CD4-positive, CD25-positive, alpha-beta regulatory T cell (primary cell): ENCODE data around the gene COL17A1. TPM values are rescaled to one million over a fixed set of nuclear protein-coding genes. Genes with fewer than 3 reads are reported as not detected.

Source experiments
- ATAC-seq, 2 donors: fragments of 150-1000 bp; cut with Tn5 transposase; one replicate each; pipeline ENCODE4 v1.10.0; 2021; ENCODE audit warnings: low read depth in 2 of 2, moderate number of reproducible peaks in 2 of 2, moderate library complexity in 1 of 2
- DNase-seq, 3 donors: peaks; one replicate each; pipeline versions ENCODE4 v3.0.0 to v3.0.0-alpha.2; 2012 to 2022; ENCODE audit warnings: mixed read lengths in 1 of 3
- H3K27ac ChIP-seq: one replicate; pipeline ENCODE4 v1.7.0; 2013; ENCODE audit warnings: mild to moderate bottlenecking, low read length; ENCODE audit not compliant: insufficient read depth, poor library complexity, severe bottlenecking
- H3K27me3 ChIP-seq: one replicate; pipeline ENCODE4 v1.7.0; 2013; ENCODE audit warnings: low read length; ENCODE audit not compliant: control insufficient read depth, insufficient read depth
- H3K36me3 ChIP-seq: one replicate; pipeline ENCODE4 v1.7.0; 2013; ENCODE audit warnings: mild to moderate bottlenecking, low read length, moderate library complexity; ENCODE audit not compliant: control insufficient read depth, insufficient read depth
- H3K4me1 ChIP-seq: 2 replicates; pipeline ENCODE4 v1.7.0; 2013; ENCODE audit warnings: mild to moderate bottlenecking, low read length; ENCODE audit not compliant: insufficient read depth, control insufficient read depth, poor library complexity, severe bottlenecking
- H3K4me3 ChIP-seq: one replicate; pipeline ENCODE4 v1.7.0; 2013; ENCODE audit warnings: low read depth, mild to moderate bottlenecking, low read length, moderate library complexity
- H3K9me3 ChIP-seq, 2 experiments: 1 replicate in 1 of 2; 2 replicates in 1 of 2; pipeline ENCODE4 v1.7.0; 2013; ENCODE audit warnings: low read length in 2 of 2, mild to moderate bottlenecking in 1 of 2, moderate library complexity in 1 of 2; ENCODE audit not compliant: control insufficient read depth in 2 of 2
- H3K27ac Mint-ChIP-seq, 3 donors: one replicate each; pipeline ENCODE4 v1.8.0; 2020 to 2022; ENCODE audit warnings: mild to moderate bottlenecking in 3 of 3, mixed read lengths in 3 of 3, moderate library complexity in 2 of 3
- H3K27me3 Mint-ChIP-seq: one replicate; pipeline ENCODE4 v1.8.0; 2022; ENCODE audit warnings: mild to moderate bottlenecking, mixed read lengths
- H3K36me3 Mint-ChIP-seq: one replicate; pipeline ENCODE4 v1.8.0; 2020; ENCODE audit warnings: mixed read lengths
- H3K4me1 Mint-ChIP-seq, 4 donors: one replicate each; pipeline ENCODE4 v1.8.0; 2020 to 2022; ENCODE audit warnings: mixed read lengths in 4 of 4, mild to moderate bottlenecking in 1 of 4
- H3K4me3 Mint-ChIP-seq, 4 donors: one replicate each; pipeline ENCODE4 v1.8.0; 2020 to 2022; ENCODE audit warnings: mild to moderate bottlenecking in 4 of 4, mixed read lengths in 4 of 4, moderate library complexity in 3 of 4
- H3K9me3 Mint-ChIP-seq, 7 donors: one replicate each; pipeline ENCODE4 v1.8.0; 2020 to 2022; ENCODE audit warnings: mixed read lengths in 7 of 7, mild to moderate bottlenecking in 3 of 7, moderate library complexity in 2 of 7
- polyA plus RNA-seq, 4 donors: library from polyadenylated mRNA; unstranded; fragments of 300-500 nt; fragmentation: Illumina TruSeq; gene quantifications; one replicate each; pipeline ENCODE4 v1.2.3, GENCODE V29; 2021
- total RNA-seq: library from RNA; stranded (reverse); gene quantifications from one replicate; pipeline ENCODE4 v1.2.3, GENCODE V29; 2022

Gene COL17A1
- total and polyA plus RNA-seq, 5 donors from 2014 or later = 0.24 TPM; not detected in 4

- Histone ChIP-seq H3K4me3 (no peak overlapping the region), H3K27ac (no peak overlapping the region), H3K36me3 (peaks cover 3% of the 10 kb centered on the region), H3K27me3 (no peaks in the 10 kb centered on the region), H3K9me3 (no peaks in the 10 kb centered on the region), H3K4me1 (no peaks in the 10 kb centered on the region)
- no peak overlapping the region for H3K4me3 Mint-ChIP-seq
- H3K4me1 Mint-ChIP-seq = peaks cover 0 to 2% (median under 1%) of the 10 kb centered on the region in 4 donors
- H3K36me3 Mint-ChIP-seq = peaks cover 13% of the 10 kb centered on the region
- ATAC-seq (no peak), DNase-seq (no peak)
- H3K27ac Mint-ChIP-seq = no peak overlapping the region
- no peaks in the 10 kb centered on the region for H3K27me3 Mint-ChIP-seq
- H3K9me3 Mint-ChIP-seq = no peaks in the 10 kb centered on the region
Measured at GRCh38 chr10:104034401-104035193, 51.1 kb downstream of the COL17A1 start.

DNA sequence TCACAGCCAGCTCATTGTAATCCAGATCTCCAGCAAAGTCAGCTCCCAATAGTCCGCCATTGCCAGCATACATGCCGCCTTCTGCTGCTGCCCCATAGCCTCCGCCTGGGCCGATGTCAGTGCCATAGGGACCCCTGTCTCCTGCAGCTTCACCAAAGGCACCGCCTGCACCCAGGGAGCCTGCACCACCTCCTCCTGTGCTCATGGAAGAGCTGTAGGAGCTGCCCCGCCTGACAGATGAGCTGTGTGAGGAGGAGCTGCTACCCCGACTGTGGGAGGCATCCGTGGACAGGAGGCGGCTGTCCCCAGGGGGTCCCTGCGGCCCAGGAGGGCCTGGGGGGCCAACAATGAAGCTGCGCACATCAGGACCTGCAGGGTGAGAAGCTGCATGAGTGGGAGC is 51.7 kb downstream of the COL17A1 start:
- Mint-ChIP-seq H3K9me3 (no peaks in the 10 kb centered on the region), H3K27me3 (no peaks in the 10 kb centered on the region)
- no peaks in the 10 kb centered on the region for H3K27me3 ChIP-seq

DNA sequence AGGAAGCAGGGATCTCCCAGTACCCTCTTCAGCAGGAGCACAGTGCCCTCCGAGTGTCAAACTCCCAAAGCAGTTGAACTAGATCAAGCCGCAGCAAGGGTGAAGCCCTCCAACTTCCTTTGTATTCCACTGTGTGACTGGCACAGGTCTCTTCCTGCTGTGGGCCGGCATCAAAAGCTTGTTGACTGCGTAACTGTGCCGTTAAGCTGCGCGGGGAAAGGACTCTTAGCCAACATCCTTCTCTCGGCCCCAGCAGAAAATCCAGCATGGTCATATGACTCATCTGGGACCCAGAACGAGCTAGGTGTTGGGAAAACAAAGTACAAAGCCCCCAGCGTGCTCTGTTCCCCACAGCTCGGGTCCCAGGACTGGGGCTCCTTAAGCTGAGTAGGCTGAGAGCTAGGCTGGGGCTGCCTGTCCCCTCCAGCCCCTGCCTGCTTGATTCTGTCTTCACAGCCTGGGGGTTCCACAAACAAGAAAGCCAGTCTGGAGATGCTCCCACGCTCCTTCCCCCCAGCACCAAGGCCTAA is 52.2 kb downstream of the COL17A1 start:
- H3K27me3 ChIP-seq = no peaks in the 10 kb centered on the region
- peaks cover 0 to 10% (median under 1%) of the 10 kb centered on the region in 4 donors for H3K4me1 Mint-ChIP-seq
- H3K27me3 Mint-ChIP-seq = no peaks in the 10 kb centered on the region
- ATAC-seq (no peak), DNase-seq (no peak)
- peak overlapping the region in 2 of 3 donors; percentile 4 to 79 for H3K27ac Mint-ChIP-seq
- peaks cover 20% of the 10 kb centered on the region for H3K36me3 Mint-ChIP-seq
- H3K36me3 ChIP-seq = peaks cover 11% of the 10 kb centered on the region
- H3K4me3 ChIP-seq = no peak overlapping the region
- H3K9me3 Mint-ChIP-seq = no peaks in the 10 kb centered on the region
- H3K4me1 ChIP-seq = no peaks in the 10 kb centered on the region
- no peak overlapping the region for H3K27ac ChIP-seq
- H3K4me3 Mint-ChIP-seq = peak overlapping the region in 1 of 4 donors; percentile 18
- no peaks in the 10 kb centered on the region for H3K9me3 ChIP-seq

More for the DNA sequence above, 51.7 kb downstream of the COL17A1 start:
- Mint-ChIP-seq H3K36me3 (peaks cover 17% of the 10 kb centered on the region), H3K27ac (peak overlapping the region in 1 of 3 donors; percentile 79), H3K4me3 (no peak overlapping the region), H3K4me1 (peaks cover 0 to 5% (median under 1%) of the 10 kb centered on the region in 4 donors)
- ATAC-seq (no peak), DNase-seq (no peak)
- Histone ChIP-seq H3K4me1 (no peaks in the 10 kb centered on the region), H3K9me3 (no peaks in the 10 kb centered on the region), H3K36me3 (peaks cover 7% of the 10 kb centered on the region), H3K4me3 (no peak overlapping the region), H3K27ac (no peak overlapping the region)

GRCh38 chr10:104032144-104032775 is 53.4 kb downstream of the COL17A1 start:
- Mint-ChIP-seq H3K36me3 (peaks cover 20% of the 10 kb centered on the region), H3K4me1 (peaks cover 0 to 16% (median 4%) of the 10 kb centered on the region in 4 donors), H3K4me3 (peak overlapping the region in 1 of 4 donors; percentile 19), H3K27me3 (no peaks in the 10 kb centered on the region), H3K9me3 (no peaks in the 10 kb centered on the region), H3K27ac (peak overlapping the region; percentile 4 to 36 (median 10))
- Histone ChIP-seq H3K27me3 (no peaks in the 10 kb centered on the region), H3K36me3 (peaks cover 22% of the 10 kb centered on the region), H3K4me1 (no peaks in the 10 kb centered on the region), H3K9me3 (no peaks in the 10 kb centered on the region), H3K4me3 (no peak overlapping the region), H3K27ac (no peak overlapping the region)
- ATAC-seq (no peak), DNase-seq (no peak)

GRCh38 chr10:104031631-104032030 is 54.0 kb downstream of the COL17A1 start:
- Histone ChIP-seq H3K9me3 (no peaks in the 10 kb centered on the region), H3K27ac (no peak overlapping the region), H3K4me1 (no peaks in the 10 kb centered on the region), H3K4me3 (no peak overlapping the region), H3K36me3 (peaks cover 26% of the 10 kb centered on the region), H3K27me3 (no peaks in the 10 kb centered on the region)
- Mint-ChIP-seq H3K4me3 (no peak overlapping the region), H3K27ac (peak overlapping the region in 1 of 3 donors; percentile 4), H3K36me3 (peaks cover 20% of the 10 kb centered on the region), H3K4me1 (peaks cover 0 to 16% (median 5%) of the 10 kb centered on the region in 4 donors), H3K9me3 (no peaks in the 10 kb centered on the region), H3K27me3 (no peaks in the 10 kb centered on the region)
- no peak for DNase-seq
- ATAC-seq = no peak

DNA sequence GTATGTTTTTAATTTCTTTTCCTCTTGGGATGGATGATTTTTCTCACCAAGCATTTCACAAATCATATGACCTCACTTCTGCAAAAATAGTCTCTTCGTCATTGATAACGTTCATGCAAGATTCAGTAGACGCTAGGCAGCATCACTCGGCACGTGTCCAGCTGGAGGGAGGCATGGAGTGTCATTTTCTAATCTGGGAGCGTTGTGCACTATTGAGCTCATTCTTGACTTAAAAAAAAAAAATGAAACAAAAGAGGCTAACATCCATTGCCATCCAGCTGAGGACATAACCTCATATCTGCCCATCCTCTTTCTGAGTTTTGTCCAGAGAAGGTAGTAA is 56.2 kb downstream of the COL17A1 start:
- Histone ChIP-seq H3K27me3 (no peaks in the 10 kb centered on the region), H3K27ac (no peak overlapping the region), H3K9me3 (no peaks in the 10 kb centered on the region), H3K36me3 (peaks cover 47% of the 10 kb centered on the region), H3K4me3 (no peak overlapping the region), H3K4me1 (no peaks in the 10 kb centered on the region)
- H3K9me3 Mint-ChIP-seq = no peaks in the 10 kb centered on the region
- peaks cover 30% of the 10 kb centered on the region for H3K36me3 Mint-ChIP-seq
- no peak overlapping the region for H3K4me3 Mint-ChIP-seq
- no peak for DNase-seq
- no peak for ATAC-seq
- H3K27ac Mint-ChIP-seq = peak overlapping the region in 1 of 3 donors; percentile 67
- peaks cover 0 to 16% (median 5%) of the 10 kb centered on the region in 4 donors for H3K4me1 Mint-ChIP-seq
- H3K27me3 Mint-ChIP-seq = no peaks in the 10 kb centered on the region

GRCh38 chr10:104028823-104029520 is 56.7 kb downstream of the COL17A1 start:
- H3K27me3 Mint-ChIP-seq = no peaks in the 10 kb centered on the region
- H3K9me3 ChIP-seq = no peaks in the 10 kb centered on the region
- peak overlapping the region in 2 of 3 donors; percentile 6 to 67 for H3K27ac Mint-ChIP-seq
- ATAC-seq = no peak
- H3K4me1 ChIP-seq = no peaks in the 10 kb centered on the region
- H3K36me3 Mint-ChIP-seq = peaks cover 36% of the 10 kb centered on the region
- no peaks in the 10 kb centered on the region for H3K9me3 Mint-ChIP-seq
- H3K27ac ChIP-seq = no peak overlapping the region
- peaks cover 52% of the 10 kb centered on the region for H3K36me3 ChIP-seq
- H3K4me1 Mint-ChIP-seq = peaks cover 0 to 16% (median 5%) of the 10 kb centered on the region in 4 donors
- H3K27me3 ChIP-seq = no peaks in the 10 kb centered on the region
- no peak for DNase-seq
- H3K4me3 Mint-ChIP-seq = no peak overlapping the region
- no peak overlapping the region for H3K4me3 ChIP-seq
